Peyer's patch (tissue), 4 donors: ENCODE data around the gene KATNBL1.
"Not testable (repeated sequence)": the region's sequence is repeated elsewhere in the genome, so short reads cannot be mapped to it uniquely, and the experiment has no call there.

Experiments used
- POLR2A ChIP-seq, 2 donors: fragments of 450-650 bp; IDR thresholded peaks; one replicate each; pipeline ENCODE4 v1.5.1; 2017; ENCODE audit warnings: antibody characterized with exemption in 2 of 2, mild to moderate bottlenecking in 2 of 2, moderate library complexity in 2 of 2
- TF ChIP-seq, protein P1 (sequence below), 6 experiments: fragments of 450-650 bp in 4 of 6; fragments of 200-600 bp in 2 of 6; sonication (generic) in 1 of 6; IDR thresholded peaks; one replicate each; pipeline ENCODE4 v1.5.1; 2017 to 2019; ENCODE audit warnings: antibody characterized with exemption in 6 of 6, mild to moderate bottlenecking in 3 of 6, moderate library complexity in 1 of 6

DNA sequence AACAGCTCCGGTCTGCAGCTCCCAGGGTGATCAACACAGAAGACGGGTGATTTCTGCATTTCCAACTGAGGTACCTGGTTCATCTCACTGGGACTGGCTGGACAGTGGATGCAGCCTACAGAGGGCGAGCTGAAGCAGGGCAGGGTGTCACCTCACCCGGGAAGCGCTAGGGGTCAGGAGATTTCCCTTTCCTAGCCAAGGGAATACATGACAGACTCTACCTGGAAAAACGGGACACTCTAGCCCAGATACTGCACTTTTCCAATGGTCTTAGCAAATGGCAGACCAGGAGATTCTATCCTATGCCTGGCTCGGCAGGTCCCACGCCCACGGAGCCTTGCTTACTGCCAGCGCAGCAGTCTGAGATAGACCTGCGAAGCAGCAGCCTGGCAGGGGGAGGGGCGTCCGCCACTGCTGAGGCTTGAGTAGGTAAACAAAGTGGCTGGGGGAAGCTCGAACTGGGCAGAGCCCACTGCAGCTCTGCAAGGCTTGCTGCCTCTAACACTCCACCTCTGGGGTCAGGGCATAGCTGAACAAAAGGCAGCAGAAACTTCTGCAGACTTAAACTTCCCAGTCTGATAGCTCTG is 43.8 kb downstream of the KATNBL1 start:
- TF ChIP-seq, protein P1, sequence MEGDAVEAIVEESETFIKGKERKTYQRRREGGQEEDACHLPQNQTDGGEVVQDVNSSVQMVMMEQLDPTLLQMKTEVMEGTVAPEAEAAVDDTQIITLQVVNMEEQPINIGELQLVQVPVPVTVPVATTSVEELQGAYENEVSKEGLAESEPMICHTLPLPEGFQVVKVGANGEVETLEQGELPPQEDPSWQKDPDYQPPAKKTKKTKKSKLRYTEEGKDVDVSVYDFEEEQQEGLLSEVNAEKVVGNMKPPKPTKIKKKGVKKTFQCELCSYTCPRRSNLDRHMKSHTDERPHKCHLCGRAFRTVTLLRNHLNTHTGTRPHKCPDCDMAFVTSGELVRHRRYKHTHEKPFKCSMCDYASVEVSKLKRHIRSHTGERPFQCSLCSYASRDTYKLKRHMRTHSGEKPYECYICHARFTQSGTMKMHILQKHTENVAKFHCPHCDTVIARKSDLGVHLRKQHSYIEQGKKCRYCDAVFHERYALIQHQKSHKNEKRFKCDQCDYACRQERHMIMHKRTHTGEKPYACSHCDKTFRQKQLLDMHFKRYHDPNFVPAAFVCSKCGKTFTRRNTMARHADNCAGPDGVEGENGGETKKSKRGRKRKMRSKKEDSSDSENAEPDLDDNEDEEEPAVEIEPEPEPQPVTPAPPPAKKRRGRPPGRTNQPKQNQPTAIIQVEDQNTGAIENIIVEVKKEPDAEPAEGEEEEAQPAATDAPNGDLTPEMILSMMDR (IDR thresholded peaks at IDR 0.05): not testable (repeated sequence)
- TF ChIP-seq POLR2A (IDR thresholded peaks at IDR 0.05): not testable (repeated sequence)
